Heart left ventricle (tissue), 16 donors: ENCODE results near the gene ETS2. TPM values are rescaled to one million over a fixed set of nuclear protein-coding genes. Genes with fewer than 3 reads are reported as not detected.

Source experiments
- ATAC-seq, 4 donors: fragments of 200-7000 bp; cut with Tn5 transposase; one replicate each; pipeline ENCODE4 v1.9.1; 2020 to 2022; ENCODE audit warnings: moderate library complexity in 4 of 4, mild to moderate bottlenecking in 3 of 4, moderate number of reproducible peaks in 1 of 4
- DNase-seq, 5 donors: peaks; one replicate each; pipeline ENCODE4 v3.0.0-alpha.2; 2020
- H3K27ac ChIP-seq, 12 donors: fragments of 200-600 bp; sonication (generic) in 4 of 12; one replicate each; pipeline versions ENCODE4 v1.5.0 to v1.8.0; 2016 to 2022; ENCODE audit warnings: mild to moderate bottlenecking in 2 of 12
- H3K27me3 ChIP-seq, 9 donors: fragments of 200-600 bp; sonication (generic) in 2 of 9; one replicate each; pipeline versions ENCODE4 v1.5.1 to v1.8.0; 2016 to 2022; ENCODE audit warnings: mild to moderate bottlenecking in 3 of 9
- H3K36me3 ChIP-seq, 9 donors: fragments of 200-600 bp; sonication (generic) in 2 of 9; one replicate each; pipeline versions ENCODE4 v1.5.0 to v1.8.0; 2018 to 2022; ENCODE audit warnings: mild to moderate bottlenecking in 2 of 9
- H3K4me1 ChIP-seq, 12 donors: fragments of 200-600 bp; sonication (generic) in 4 of 12; one replicate each; pipeline versions ENCODE4 v1.5.0 to v1.8.0; 2016 to 2022; ENCODE audit warnings: mild to moderate bottlenecking in 3 of 12
- H3K4me3 ChIP-seq, 12 donors: fragments of 200-600 bp; sonication (generic) in 4 of 12; one replicate each; pipeline versions ENCODE4 v1.5.0 to v1.8.0; 2017 to 2022; ENCODE audit warnings: mild to moderate bottlenecking in 9 of 12, moderate library complexity in 4 of 12
- H3K9me3 ChIP-seq, 12 donors: fragments of 200-600 bp; sonication (generic) in 4 of 12; one replicate each; pipeline versions ENCODE4 v1.5.0 to v1.8.0; 2016 to 2022; ENCODE audit warnings: mild to moderate bottlenecking in 1 of 12
- POLR2A ChIP-seq, 2 donors: fragments of 450-650 bp; IDR thresholded peaks; one replicate each; pipeline ENCODE4 v1.6.1; 2017; ENCODE audit warnings: antibody characterized with exemption in 2 of 2, mild to moderate bottlenecking in 2 of 2, moderate library complexity in 2 of 2
- WGBS, 4 donors: extraction: QIAGEN DNeasy Blood & Tissue Kit in 2 of 4; methylation state at CpG; one replicate each; pipeline versions ENCODE4 v1.1.5 to v1.1.7; 2013 to 2018; 5-methylcytosine and 5-hydroxymethylcytosine counted together
- intact Hi-C, 10 donors: fragments of 100-400 bp; cut with DNase I; formaldehyde crosslinking; loops; one replicate each; pipeline versions ENCODE4 v1.11.1 to v1.14.2; 2022
- polyA plus RNA-seq, 2 donors: library from polyadenylated mRNA; stranded (reverse); fragments of 200-250 nt; gene quantifications; one replicate each; pipeline ENCODE4 v1.2.3, GENCODE V29; 2013
- total RNA-seq, 9 donors: library from RNA; depleted of rRNA in 2 of 9; stranded (reverse); fragments of >200 nt in 2 of 9; fragmentation: NEBNext Ultra II Directional in 3 of 9; extraction: Animal tissue kit (Norgen Biotek cat#: 25700) in 3 of 9; gene quantifications; one replicate each; pipeline versions ENCODE4 v1.1.0 to v1.2.4, GENCODE V29; 2016 to 2023
- TF ChIP-seq, protein P1 (sequence below), 12 donors: fragments of 200-600 bp; sonication (generic) in 4 of 12; IDR thresholded peaks; one replicate each; pipeline versions ENCODE4 v1.5.0 to v1.8.0; 2018 to 2022; ENCODE audit warnings: antibody characterized with exemption in 12 of 12, mild to moderate bottlenecking in 5 of 12
- donor health status: ischemic (EF 13 %, LVEDD 7.1; RV severe dilation, severe dysfunction).
- donor health status: healthy with polysubstance abuse.
- donor health status: DM: no; HTN: yes; CAD: no.
- donor health status: DM: no; HTN: no; CAD: no.
- donor health status: ischemic (EF 25% LVEDD 6.9; RV normal size, moderate dysfunction).
- donor health status: ischemic (EF 25% LVEDD 5.7; RV mildly dilated, moderate dysfunction).
- donor health status: healthy.
- donor health status: DM: yes; HTN: yes; CAD: no.
- donor health status: ischemic (EF 35%, LVEDD 5.7; RV mildly dilated, moderate dysfunction).
- donor health status: nonischemic (EF 11% LVEDD 7.7; RV severe dilation, severe dysfunction).
- donor health status: DM: yes; HTN: yes; CAD: no.
- donor health status: PGD.
- donor health status: ischemic (EF 29% LVEDD 5.4; RV normal size, mild dysfunction).
- donor health status: nonischemic (EF 23%, LVEDD 6.1; RV moderate dilation, normal function).

ETS2 gene
- total and polyA plus RNA-seq, 11 donors = 19.0 to 92.7 (median 41.0) TPM

GRCh38 chr21:38787016-38787415 lies 18.7 kb upstream of the ETS2 start:
- intact Hi-C loops = no loop called here
- no peak overlapping the region for H3K27ac ChIP-seq
- H3K4me3 ChIP-seq = no peak overlapping the region
- H3K4me1 ChIP-seq = peaks cover 0 to 19% (median 0%) of the 10 kb centered on the region in 12 donors
- peaks cover 0 to 34% (median 14%) of the 10 kb centered on the region in 12 donors for H3K9me3 ChIP-seq
- WGBS, 4 donors = 67 to 73% (median 70%) methylated on average over 6 of the region's 6 CpGs
- ATAC-seq (no peak), DNase-seq (no peak)
- no peaks in the 10 kb centered on the region for H3K27me3 ChIP-seq
- no peaks in the 10 kb centered on the region for H3K36me3 ChIP-seq
- TF ChIP-seq POLR2A (IDR thresholded peaks at IDR 0.05) = no peak
- TF ChIP-seq, protein P1, sequence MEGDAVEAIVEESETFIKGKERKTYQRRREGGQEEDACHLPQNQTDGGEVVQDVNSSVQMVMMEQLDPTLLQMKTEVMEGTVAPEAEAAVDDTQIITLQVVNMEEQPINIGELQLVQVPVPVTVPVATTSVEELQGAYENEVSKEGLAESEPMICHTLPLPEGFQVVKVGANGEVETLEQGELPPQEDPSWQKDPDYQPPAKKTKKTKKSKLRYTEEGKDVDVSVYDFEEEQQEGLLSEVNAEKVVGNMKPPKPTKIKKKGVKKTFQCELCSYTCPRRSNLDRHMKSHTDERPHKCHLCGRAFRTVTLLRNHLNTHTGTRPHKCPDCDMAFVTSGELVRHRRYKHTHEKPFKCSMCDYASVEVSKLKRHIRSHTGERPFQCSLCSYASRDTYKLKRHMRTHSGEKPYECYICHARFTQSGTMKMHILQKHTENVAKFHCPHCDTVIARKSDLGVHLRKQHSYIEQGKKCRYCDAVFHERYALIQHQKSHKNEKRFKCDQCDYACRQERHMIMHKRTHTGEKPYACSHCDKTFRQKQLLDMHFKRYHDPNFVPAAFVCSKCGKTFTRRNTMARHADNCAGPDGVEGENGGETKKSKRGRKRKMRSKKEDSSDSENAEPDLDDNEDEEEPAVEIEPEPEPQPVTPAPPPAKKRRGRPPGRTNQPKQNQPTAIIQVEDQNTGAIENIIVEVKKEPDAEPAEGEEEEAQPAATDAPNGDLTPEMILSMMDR (IDR thresholded peaks at IDR 0.05) = no peak

DNA sequence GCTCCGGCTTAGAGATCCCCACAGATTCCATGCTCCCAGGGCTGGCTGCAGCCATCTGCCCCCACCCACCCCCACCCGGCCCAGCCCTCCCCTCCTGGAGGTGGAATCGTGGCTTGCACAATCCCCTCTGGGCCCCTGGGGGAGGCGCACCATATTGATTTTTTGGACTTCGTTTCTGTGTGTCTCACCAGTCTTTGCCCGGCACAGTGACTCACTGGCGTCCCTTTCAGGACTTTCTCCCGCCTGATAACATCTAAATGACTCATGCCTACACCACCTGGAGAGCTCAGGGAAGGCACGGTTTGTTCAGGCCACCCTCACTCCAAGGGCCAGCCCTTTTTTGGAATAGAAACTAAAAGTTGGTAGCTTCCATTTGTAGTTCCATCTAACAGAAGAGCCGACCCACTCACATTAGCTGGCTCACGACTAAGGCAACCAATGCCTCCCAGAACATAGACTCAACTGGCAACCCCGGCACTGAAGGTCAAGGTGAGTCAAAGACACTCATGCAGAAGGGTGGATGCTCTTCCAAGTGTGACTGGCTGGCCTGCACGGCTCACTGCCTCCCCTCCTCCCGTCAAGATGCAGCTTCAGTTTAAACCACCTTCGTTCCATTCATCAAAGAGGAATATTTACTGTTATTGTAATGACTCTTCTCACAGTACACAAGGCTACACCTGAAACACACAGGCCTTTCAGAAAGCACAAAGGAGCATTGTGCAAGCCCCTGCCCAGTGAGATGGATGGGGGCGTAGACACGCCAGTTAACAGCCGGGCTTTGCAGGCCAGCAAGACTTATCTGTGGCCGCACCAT lies 18.1 kb upstream of the ETS2 start:
- H3K36me3 ChIP-seq = no peaks in the 10 kb centered on the region
- H3K27ac ChIP-seq = no peak overlapping the region
- peaks cover 0 to 20% (median 0%) of the 10 kb centered on the region in 12 donors for H3K4me1 ChIP-seq
- ATAC-seq (peak in 1 of 4 donors; percentile 64), DNase-seq (no peak)
- WGBS, 4 donors = 76 to 81% (median 78%) methylated on average over 18 to 19 of the region's 19 CpGs
- H3K9me3 ChIP-seq = peaks cover 0 to 31% (median 9%) of the 10 kb centered on the region in 12 donors
- no peaks in the 10 kb centered on the region for H3K27me3 ChIP-seq
- TF ChIP-seq POLR2A (IDR thresholded peaks at IDR 0.05) = no peak
- TF ChIP-seq, protein P1 (IDR thresholded peaks at IDR 0.05) = no peak
- intact Hi-C loops = no loop called here
- H3K4me3 ChIP-seq = no peak overlapping the region

DNA sequence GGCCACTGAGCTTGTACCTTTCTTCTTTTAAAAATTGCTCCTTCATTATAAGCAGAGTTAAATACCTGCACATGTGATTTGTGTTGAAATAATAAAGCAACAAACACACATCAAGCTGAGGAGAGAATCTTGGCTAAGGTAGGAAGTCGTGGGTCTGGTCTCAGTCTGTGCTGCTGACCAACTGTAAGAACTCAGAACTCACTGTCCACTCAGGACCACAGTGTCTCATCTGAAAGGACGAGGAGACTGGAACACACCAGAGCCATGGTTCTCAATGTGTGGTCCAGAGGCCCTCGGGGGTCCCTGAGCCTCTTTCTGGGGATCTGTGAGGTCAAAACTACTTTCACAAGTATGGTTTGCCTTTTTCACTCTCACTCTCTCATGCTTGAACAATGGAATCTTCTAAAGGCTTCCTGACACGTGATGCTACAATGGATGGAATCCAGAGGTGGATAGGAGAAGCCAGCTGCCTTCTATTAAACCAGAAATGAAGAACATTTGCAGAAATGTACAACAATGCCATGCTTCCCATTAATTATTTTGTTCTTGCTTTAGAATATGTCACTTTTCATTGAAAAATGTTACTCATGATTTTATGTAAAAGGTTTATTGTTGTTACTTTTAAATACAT lies 17.3 kb upstream of the ETS2 start:
- H3K36me3 ChIP-seq = no peaks in the 10 kb centered on the region
- peaks cover 0 to 24% (median 2%) of the 10 kb centered on the region in 12 donors for H3K9me3 ChIP-seq
- 71 to 83% (median 79%) methylated on average over 4 of the region's 4 CpGs for WGBS, 4 donors
- no peak for DNase-seq
- H3K4me1 ChIP-seq = peaks cover 0 to 20% (median 0%) of the 10 kb centered on the region in 12 donors
- no peak overlapping the region for H3K27ac ChIP-seq
- no peaks in the 10 kb centered on the region for H3K27me3 ChIP-seq
- intact Hi-C loops = no loop called here
- TF ChIP-seq, protein P1 (IDR thresholded peaks at IDR 0.05) = no peak
- TF ChIP-seq POLR2A (IDR thresholded peaks at IDR 0.05) = no peak
- no peak for ATAC-seq
- no peak overlapping the region for H3K4me3 ChIP-seq

- 87 to 98% (median 89%) methylated on average over 3 of the region's 3 CpGs for WGBS, 4 donors
- DNase-seq = no peak
These were observed 16.5 kb upstream of the ETS2 start for GRCh38 chr21:38789275-38789674.

More at GRCh38 chr21:38789275-38789674, 16.5 kb upstream of the ETS2 start:
- TF ChIP-seq, protein P1 (IDR thresholded peaks at IDR 0.05) = no peak
- no peak for TF ChIP-seq POLR2A (IDR thresholded peaks at IDR 0.05)
- no peaks in the 10 kb centered on the region for H3K27me3 ChIP-seq
- intact Hi-C loops = no loop called here
- H3K36me3 ChIP-seq = no peaks in the 10 kb centered on the region
- ATAC-seq = no peak
- H3K4me3 ChIP-seq = no peak overlapping the region
- peaks cover 0 to 20% (median 0%) of the 10 kb centered on the region in 12 donors for H3K4me1 ChIP-seq
- H3K9me3 ChIP-seq = peaks cover 0 to 16% (median 0%) of the 10 kb centered on the region in 12 donors
- no peak overlapping the region for H3K27ac ChIP-seq
